Activated CD4-positive, CD25-positive, alpha-beta regulatory T cell (primary cell): ENCODE data around the gene PCLO.

Experiments
- DNase-seq, 4 experiments: peaks; one replicate each; lab custom pipeline; 2025; lab: John Stamatoyannopoulos, UW

The PCLO gene

GRCh38 chr7:82839063-82839462 is 323.6 kb downstream of the PCLO start:
- DNase-seq = no peak

DNA sequence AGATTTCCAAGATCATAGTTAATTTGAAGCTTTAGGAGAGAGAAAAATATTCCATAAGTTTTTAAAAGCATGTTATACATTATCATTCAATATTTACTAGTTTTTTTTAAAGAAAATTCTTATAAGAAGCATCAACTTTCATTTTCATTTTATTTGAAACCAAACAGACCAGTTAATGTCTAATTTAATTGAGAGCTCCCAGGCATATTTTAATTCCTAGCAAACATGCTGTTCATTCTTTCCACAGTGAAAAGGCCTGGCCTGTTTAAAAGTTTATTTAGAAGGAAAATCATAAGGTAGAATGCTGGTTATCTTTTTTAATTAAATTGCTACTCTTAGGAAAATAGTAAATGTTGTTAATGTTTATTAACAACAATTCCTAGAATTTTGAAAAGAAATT is 324.4 kb downstream of the PCLO start:
- no peak for DNase-seq

- no peak for DNase-seq
Measured at GRCh38 chr7:82823073-82823472, 339.6 kb downstream of the PCLO start.

GRCh38 chr7:82821037-82821436 is 341.6 kb downstream of the PCLO start:
- no peak for DNase-seq

- no peak for DNase-seq
Measured at GRCh38 chr7:82818171-82818570, 344.5 kb downstream of the PCLO start.

DNA sequence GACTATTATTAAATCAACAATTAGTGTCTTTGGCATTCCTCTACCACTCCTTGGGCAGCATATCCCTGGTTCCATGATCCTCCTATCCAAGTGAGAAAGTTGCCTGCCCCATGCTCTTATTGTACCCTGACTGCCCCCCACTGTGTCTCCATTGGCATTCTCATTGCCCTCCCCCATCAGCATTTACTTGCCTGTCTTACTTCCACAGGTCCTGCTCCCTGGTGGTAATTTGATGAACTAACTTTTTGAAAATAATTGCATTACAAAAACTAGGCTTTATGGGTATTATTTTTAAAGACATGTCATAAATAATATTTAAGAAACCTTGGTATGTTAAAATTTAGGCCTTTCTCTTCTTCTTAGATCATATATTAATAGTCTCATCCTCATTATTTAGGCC is 346.4 kb downstream of the PCLO start:
- no peak for DNase-seq

GRCh38 chr7:82810558-82811259 is 352.0 kb downstream of the PCLO start:
- no peak for DNase-seq

GRCh38 chr7:82808633-82809032 is 354.1 kb downstream of the PCLO start:
- DNase-seq = no peak

DNA sequence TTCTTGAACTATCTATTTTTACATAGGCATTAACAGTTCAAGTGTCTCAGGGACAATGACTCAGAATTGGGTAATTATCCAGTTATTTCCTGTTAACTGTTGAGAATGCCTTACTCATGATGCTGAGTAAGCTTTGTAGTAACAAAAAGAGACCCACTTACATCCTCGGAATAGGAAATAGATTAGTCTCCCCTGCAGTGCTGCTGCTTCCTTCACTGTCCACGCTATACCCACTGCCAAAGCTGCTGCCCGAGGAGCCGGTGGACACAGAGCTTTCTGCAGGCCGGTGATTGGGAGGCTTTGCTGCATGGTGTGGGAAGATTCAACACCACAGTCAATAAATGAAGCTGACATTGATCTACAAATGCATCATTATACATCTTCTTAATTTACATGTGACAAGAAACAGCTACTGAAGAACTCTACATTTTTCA is 357.1 kb downstream of the PCLO start:
- no peak for DNase-seq

GRCh38 chr7:82803411-82803810 is 359.3 kb downstream of the PCLO start:
- DNase-seq = no peak

DNA sequence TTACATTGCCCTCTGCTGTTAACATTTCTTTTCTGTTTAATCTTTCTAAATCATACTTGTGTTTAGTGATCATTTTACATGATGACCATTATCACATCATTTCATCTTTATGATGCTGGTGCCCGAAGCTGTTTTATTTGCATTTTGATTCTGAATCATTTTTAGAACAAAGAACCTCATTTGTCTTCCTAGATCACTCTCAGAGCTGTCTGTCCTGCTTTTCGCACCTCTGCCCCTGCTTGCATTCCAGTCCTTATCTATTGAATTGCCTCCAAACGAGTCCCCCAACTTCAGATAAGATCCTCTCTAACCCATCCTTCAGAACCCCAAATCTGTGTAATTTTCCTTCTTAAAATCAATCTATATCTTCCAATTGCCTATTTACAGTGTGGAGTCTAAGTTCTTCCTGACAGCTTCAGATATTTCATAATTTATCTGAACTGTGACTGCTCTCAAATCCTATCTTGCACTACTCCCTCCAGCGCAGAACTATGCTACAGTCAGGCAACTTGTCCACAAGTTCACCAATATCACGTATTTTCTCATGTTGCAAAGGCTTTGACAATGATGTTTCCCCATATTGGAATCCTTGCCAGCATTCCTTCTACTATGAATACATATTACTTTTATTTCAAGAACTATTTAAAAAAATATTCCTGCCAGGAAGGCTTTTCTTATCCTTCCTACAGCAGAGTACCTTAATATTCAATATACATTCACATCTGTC is 372.6 kb downstream of the PCLO start:
- DNase-seq = no peak

- no peak for DNase-seq
Measured at GRCh38 chr7:82778021-82778420, 384.7 kb downstream of the PCLO start.

DNA sequence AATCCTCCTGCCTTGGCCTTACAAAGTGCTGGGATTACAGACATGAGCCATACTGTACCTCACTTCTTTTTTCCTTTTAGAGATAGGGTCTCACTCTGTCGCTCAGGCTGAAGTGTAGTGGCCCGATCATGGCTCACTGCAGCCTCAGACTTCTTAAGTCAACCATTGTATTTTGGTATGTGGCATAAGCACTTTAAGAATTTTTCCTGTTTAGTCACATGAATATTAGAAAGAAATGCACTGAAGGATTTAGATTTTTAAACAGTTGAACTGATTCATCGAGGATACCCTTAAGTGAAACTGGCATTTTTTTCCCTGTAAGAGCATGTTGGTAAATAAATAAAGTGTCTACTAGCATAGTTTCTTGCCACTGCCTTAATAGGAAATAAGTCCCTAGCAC is 399.8 kb downstream of the PCLO start:
- no peak for DNase-seq

DNA sequence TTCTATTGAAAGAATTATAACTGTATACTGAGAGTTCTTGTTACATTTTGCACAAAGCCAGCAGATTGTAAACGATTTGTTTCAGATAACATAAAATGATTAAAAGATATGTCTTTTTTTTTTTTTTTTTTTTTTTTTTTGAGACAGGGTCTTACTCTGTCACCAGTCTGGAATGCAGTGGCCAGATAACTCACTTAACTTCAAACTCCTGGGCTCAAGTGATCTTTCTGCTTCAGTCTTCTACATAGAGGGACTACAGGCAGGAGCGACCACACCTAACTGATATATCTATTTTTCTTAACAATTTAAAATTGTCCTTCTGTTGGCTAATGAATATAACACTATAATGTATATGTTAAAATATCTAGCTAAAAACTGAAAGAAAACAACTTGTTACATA is 401.9 kb downstream of the PCLO start:
- DNase-seq = no peak

GRCh38 chr7:82760074-82760473 is 402.6 kb downstream of the PCLO start:
- no peak for DNase-seq

GRCh38 chr7:82755705-82756551 is 406.8 kb downstream of the PCLO start:
- DNase-seq = no peak

DNA sequence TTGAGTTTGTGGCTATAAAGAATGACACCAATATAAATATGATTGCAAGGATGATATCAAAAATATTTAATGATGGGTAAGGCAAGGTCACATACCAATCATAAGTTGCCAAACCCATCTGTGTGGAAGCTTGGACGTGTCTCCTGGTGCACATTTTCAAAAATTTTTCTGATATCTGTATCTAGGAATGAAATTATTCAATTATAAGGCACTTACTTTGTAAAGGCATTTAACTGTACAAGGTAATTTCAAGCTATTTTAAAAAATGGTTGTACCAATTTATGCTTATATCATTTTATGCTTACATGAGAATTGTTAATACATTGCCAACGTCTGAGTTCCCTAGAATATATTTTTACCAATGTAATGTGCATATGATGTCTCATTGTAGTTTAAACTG is 412.7 kb downstream of the PCLO start:
- DNase-seq = no peak

DNA sequence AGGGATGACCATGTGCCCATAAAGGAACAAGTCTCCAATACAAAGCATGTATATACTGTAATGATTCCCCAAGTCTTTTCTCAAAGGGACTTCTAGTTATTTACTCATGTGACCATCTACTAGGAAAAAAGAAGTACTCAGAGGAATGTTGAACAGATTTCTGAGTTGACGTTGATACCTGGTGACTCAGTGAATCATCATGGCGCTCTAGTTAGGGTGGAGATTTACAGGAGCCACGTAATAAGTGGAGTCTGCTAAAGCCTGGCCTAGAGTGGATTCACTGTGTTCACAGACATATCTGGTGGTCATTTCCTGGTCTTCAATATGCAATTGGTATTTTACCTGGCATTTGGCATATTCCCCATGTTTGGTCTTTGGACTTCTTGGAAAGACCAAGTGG is 416.9 kb downstream of the PCLO start:
- no peak for DNase-seq

DNA sequence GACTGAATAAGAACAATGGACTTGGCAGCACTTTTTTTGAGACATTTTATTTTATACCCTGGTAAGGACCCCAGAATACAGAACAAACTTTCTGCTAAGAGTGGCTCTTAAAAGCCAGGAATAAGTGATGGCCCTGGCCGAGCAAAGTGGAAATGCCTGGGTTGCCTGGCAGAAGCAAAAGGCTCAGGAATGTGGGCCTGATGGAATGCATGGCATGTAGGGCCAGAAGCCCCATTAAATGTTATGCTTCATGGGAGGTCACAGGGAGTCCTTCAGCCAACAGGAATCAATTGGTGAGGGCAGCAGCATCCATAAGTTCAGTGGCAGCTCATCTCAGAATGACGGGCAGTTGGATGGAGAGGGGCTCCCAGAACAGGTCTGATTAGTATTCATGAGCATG is 417.6 kb downstream of the PCLO start:
- no peak for DNase-seq

- DNase-seq = no peak
Measured at GRCh38 chr7:82742163-82742562, 420.5 kb downstream of the PCLO start.

DNA sequence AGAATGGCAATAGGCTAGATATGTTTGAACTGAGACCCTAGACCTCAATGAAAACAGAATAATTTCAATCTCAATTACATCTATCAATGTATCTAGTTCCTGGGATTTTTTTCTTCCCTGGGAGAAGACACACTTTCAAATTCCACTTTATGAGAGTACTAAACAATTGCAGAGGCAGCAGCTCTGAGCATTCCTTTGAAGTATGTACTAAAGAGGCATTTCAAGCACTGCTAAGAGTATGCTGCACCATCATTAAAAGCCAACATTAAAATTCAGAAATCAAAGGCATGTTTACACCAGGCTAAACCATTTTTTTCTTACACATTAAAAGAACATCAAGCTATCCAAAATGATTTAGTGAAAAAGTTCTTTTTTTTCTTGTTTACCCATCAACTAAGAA is 421.2 kb downstream of the PCLO start:
- no peak for DNase-seq

DNA sequence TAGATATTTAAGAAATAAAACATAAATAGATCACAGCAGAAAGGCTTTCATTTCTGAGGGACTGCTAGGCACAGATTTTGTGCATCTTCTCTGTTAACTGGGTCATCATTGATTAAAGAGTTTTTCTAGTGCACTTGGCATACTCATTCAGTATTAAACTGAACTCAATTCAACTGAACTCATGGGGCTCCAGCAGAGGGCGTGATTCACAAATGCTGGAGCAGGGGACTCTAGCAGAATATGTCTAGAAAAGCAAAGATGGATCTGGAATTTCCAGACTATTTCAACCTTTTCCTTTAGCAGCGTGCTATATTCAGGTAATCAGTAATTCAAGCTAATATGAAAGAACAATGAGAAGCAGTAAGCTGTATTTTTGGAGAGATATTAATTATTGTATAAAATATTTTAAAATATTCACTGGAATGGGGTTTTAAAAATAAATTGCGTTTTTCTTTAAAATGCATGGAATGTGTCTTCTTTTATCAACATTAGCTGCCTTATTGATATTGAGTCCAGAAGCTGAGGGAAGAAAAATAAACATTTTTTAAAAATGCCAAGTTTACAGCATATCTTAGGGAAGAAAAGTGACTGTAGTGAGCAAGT is 422.3 kb downstream of the PCLO start:
- no peak for DNase-seq
